ENCODE results near the gene BCL2L11. TPM values are rescaled to one million over a fixed set of nuclear protein-coding genes. Genes with fewer than 3 reads are reported as not detected.
A peak's percentile ranks its signal among the peaks of the same experiment; 100 is the strongest.

The BCL2L11 gene
- total and polyA plus RNA-seq, 9 of the 15 experiments (the other 6 are each of a cell fraction or from before 2014, with no cell fraction given), result 2.2 to 18.8 (median 5.0) TPM

- TF ChIP-seq CTCF (IDR thresholded peaks at IDR 0.05 in 2 of 3, conservative IDR thresholded peaks at IDR 0.05 in 1 of 3; ENCODE audit: insufficient read depth in 2 of 3, low read depth in 1 of 3, low read length in 3 of 3), result peak; percentile 47 to 70 (median 60); a peak in 5 of 6 replicates
- TF ChIP-seq CSDE1 (IDR thresholded peaks at IDR 0.05), result no peak
- TF ChIP-seq RBM17 (IDR thresholded peaks at IDR 0.05; ENCODE audit: borderline replicate concordance, low read depth, low read length), result no peak
- TF ChIP-seq YY1 (IDR thresholded peaks at IDR 0.05; ENCODE audit: borderline replicate concordance in 1 of 3, control insufficient read depth in 1 of 3, extremely low read depth in 1 of 3, insufficient read depth in 3 of 3, insufficient read length in 1 of 3, insufficient replicate concordance in 2 of 3, low read depth in 1 of 3, low read length in 2 of 3), result peak in 2 of 3 experiments; percentile 61 to 73
- peak; percentile 14; the same call in 1 of the 2 replicates for TF ChIP-seq BCOR (IDR thresholded peaks at IDR 0.05)
- peak; percentile 75; the same call in 1 of the 2 replicates for TF ChIP-seq PHF8 (IDR thresholded peaks at IDR 0.05; ENCODE audit: borderline replicate concordance, low read length)
- no peak for TF ChIP-seq MBD1 (CRISPR knock-in tag; IDR thresholded peaks at IDR 0.05)
- no peak for TF ChIP-seq ZNF785 (CRISPR knock-in tag; IDR thresholded peaks at IDR 0.05)
- no peak for TF ChIP-seq E2F8 (IDR thresholded peaks at IDR 0.05; ENCODE audit: low read depth, partially characterized antibody)
- TF ChIP-seq HDAC1 (IDR thresholded peaks at IDR 0.05), result peak in 1 of 2 experiments; percentile 80; a peak in 2 of 4 replicates
- TF ChIP-seq RBM34 (IDR thresholded peaks at IDR 0.05; ENCODE audit: borderline replicate concordance, insufficient read depth, low read length), result 0 out of 2 replicates have a peak, but pooled peaks have one; percentile 36
- TF ChIP-seq ZNF830 (CRISPR knock-in tag; IDR thresholded peaks at IDR 0.05), result no peak
- no peak for TF ChIP-seq HDAC3 (IDR thresholded peaks at IDR 0.05; ENCODE audit: borderline replicate concordance, partially characterized antibody)
- TF ChIP-seq USF1 (CRISPR knock-in tag; IDR thresholded peaks at IDR 0.05), result no peak
- TF ChIP-seq ARHGAP35 (IDR thresholded peaks at IDR 0.05; ENCODE audit: partially characterized antibody), result no peak
- no peak for TF ChIP-seq CEBPG (CRISPR knock-in tag; IDR thresholded peaks at IDR 0.05)
- no peak for TF ChIP-seq CEBPG (tag; conservative IDR thresholded peaks at IDR 0.05 in 1 of 2, IDR thresholded peaks at IDR 0.05 in 1 of 2)
- no peak for TF ChIP-seq PKNOX1 (IDR thresholded peaks at IDR 0.05)
Measured at GRCh38 chr2:111120253-111121027, at the start of gene BCL2L11 (continued).
